GM12872 (cell line): ENCODE data around the gene GTF2H4.

ENCODE experiments used
- TF ChIP-seq, protein P1 (sequence below): IDR thresholded peaks from 3 replicates; pipeline ENCODE4 v1.5.1; 2011; ENCODE audit warnings: low read depth, mild to moderate bottlenecking, low read length, moderate library complexity; ENCODE audit not compliant: insufficient read depth

Gene GTF2H4

DNA sequence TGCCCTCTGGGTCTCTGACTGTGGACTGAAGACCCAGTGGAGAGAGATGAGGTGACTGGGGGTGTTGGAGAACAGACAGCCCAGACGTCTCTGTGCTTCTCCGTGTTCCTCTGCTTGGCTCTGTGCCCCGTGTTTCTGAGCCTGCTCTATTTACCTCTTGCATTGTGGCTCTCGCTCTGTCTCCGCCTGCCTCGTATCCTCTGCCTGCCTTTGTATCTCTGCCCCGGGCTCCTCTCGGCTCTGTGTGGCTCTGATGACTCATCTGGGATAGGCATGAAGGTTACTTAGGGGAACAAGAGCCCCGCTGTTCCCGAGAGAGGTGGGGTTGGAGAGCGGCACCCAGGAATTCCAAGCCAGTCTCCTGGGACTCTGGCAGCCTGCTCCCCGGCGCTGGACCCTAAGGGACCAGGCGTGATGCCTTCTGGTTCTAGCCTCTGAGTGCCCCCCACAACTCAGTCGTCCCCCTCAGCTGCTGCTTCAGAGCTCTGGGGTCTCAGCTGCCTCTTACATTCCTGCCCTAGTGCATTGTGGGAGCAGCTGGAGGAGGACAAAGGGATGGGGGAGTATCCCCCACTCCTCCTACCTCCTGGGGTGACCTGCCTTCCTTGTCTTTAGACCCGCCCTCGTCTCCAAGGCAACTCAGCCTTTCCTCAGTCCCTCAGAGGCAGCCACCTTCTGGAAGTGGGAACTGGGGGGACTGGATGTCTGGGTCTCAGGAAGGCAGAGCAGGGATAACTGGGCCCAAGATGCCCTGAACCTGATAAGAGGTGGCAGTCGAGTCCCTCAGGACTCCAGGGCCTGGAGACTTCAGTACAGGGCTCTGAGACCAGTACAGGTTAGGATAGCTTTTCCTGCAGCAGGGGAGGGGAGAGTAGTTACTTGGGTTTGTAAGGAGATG is 21.8 kb upstream of the GTF2H4 start:
- TF ChIP-seq, protein P1, sequence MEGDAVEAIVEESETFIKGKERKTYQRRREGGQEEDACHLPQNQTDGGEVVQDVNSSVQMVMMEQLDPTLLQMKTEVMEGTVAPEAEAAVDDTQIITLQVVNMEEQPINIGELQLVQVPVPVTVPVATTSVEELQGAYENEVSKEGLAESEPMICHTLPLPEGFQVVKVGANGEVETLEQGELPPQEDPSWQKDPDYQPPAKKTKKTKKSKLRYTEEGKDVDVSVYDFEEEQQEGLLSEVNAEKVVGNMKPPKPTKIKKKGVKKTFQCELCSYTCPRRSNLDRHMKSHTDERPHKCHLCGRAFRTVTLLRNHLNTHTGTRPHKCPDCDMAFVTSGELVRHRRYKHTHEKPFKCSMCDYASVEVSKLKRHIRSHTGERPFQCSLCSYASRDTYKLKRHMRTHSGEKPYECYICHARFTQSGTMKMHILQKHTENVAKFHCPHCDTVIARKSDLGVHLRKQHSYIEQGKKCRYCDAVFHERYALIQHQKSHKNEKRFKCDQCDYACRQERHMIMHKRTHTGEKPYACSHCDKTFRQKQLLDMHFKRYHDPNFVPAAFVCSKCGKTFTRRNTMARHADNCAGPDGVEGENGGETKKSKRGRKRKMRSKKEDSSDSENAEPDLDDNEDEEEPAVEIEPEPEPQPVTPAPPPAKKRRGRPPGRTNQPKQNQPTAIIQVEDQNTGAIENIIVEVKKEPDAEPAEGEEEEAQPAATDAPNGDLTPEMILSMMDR = no peak

GRCh38 chr6:30886897-30887255 is 21.1 kb upstream of the GTF2H4 start:
- TF ChIP-seq, protein P1 = no peak

DNA sequence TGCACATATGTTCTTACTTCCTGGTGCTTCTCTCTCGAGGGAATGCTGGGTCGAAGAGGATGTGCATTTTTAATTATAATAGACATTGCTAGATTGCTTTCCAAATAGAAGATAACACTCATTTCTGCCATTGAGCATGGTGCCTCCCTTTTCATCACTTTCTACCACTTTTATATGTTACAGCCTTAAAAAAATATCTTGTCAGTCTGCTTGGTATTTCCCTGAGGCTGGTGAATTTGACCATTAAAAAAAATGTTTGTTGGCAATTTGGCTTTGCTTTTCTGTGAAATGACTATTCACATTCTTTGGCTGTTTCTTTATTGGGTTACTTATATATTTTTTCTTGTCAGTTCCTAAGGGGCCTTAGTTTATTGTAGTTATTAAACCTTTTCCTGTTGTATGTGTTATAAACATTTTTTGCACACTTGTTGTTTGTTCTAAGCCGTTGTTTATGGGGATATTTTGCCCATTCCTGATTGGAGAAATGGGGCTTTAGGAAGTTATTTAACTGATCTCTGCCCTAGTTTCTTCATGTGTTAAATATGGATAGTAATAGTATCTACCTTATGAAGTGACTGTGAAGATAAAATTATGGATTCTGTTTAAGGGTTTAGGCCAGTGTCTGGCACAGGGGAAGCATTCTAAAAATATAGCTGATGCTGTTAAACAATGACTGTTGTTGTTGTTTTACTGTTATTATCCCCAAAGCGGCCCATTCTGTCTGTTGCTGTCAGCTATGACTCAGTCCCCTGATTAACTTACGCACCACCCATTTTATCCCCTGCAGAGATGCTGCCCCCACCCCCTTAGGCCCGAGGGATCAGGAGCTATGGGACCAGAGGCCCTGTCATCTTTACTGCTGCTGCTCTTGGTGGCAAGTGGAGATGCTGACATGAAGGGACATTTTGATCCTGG is 19.8 kb upstream of the GTF2H4 start:
- TF ChIP-seq, protein P1 = no peak

DNA sequence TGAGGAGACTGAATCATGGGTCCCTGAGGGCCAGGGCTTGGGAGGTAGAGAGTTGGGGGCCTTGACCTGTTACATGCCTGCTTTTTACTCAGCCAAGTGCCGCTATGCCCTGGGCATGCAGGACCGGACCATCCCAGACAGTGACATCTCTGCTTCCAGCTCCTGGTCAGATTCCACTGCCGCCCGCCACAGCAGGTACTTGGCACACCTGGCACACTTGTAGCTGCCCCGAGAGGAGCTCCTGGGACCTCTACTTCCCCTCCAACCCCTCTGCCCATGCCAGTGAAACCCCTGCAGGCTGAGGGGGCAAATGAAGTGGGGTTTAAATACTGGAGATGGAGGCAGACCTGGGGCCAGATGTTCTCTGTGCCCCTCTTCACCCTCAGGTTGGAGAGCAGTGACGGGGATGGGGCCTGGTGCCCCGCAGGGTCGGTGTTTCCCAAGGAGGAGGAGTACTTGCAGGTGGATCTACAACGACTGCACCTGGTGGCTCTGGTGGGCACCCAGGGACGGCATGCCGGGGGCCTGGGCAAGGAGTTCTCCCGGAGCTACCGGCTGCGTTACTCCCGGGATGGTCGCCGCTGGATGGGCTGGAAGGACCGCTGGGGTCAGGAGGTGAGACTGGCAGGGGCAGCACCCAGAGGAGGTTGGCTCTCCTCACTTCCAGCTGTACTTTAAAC is 19.1 kb upstream of the GTF2H4 start:
- TF ChIP-seq, protein P1 = no peak

GRCh38 chr6:30889496-30889885 is 18.5 kb upstream of the GTF2H4 start:
- TF ChIP-seq, protein P1 = no peak

GRCh38 chr6:30889921-30890645 is 17.9 kb upstream of the GTF2H4 start:
- TF ChIP-seq, protein P1 = no peak
